HL-60 (cell line): ENCODE measurements around the gene KLHL21.

Experiments used
- DNase-seq, 2 experiments: peaks; one replicate each; pipeline ENCODE4 v3.0.0-alpha.2; 2010 to 2020; ENCODE audit warnings: low read depth in 1 of 2, low spot score in 1 of 2
- H3K27ac ChIP-seq: fragments of 250-450 bp; sonication (Bioruptor Pico); replicated peaks from 2 replicates; pipeline ENCODE4 v1.5.1; 2020; ENCODE audit warnings: mild to moderate bottlenecking, moderate library complexity
- H3K27me3 ChIP-seq: fragments of 250-450 bp; sonication (Bioruptor Pico); 2 replicates; pipeline ENCODE4 v1.5.1; 2021; ENCODE audit warnings: mild to moderate bottlenecking, moderate library complexity; ENCODE audit not compliant: insufficient read depth, poor library complexity, severe bottlenecking
- H3K4me3 ChIP-seq: replicated peaks from 2 replicates; pipeline ENCODE4 v1.5.1; 2011; ENCODE audit warnings: mild to moderate bottlenecking, control low read depth, low read length; ENCODE audit not compliant: insufficient read depth
- GABPA ChIP-seq: IDR thresholded peaks from 2 replicates; pipeline ENCODE4 v1.6.1; 2012; ENCODE audit warnings: low read depth
- POLR2AphosphoS5 ChIP-seq: IDR thresholded peaks from 2 replicates; pipeline ENCODE4 v1.6.1; 2012; ENCODE audit warnings: low read depth
- SPI1 ChIP-seq: IDR thresholded peaks from 2 replicates; pipeline ENCODE4 v1.6.1; 2012; ENCODE audit warnings: low read depth, mild to moderate bottlenecking, borderline replicate concordance
- TF ChIP-seq, protein P1 (sequence below): IDR thresholded peaks from 2 replicates; pipeline ENCODE4 v1.6.1; 2012; ENCODE audit warnings: low read depth; ENCODE audit not compliant: insufficient replicate concordance
- TF ChIP-seq, protein P2 (sequence below): IDR thresholded peaks from one replicate; pipeline ENCODE4 v1.5.1; 2011; ENCODE audit warnings: low read length, control low read depth, inconsistent platforms; ENCODE audit not compliant: insufficient read depth

KLHL21 gene

DNA sequence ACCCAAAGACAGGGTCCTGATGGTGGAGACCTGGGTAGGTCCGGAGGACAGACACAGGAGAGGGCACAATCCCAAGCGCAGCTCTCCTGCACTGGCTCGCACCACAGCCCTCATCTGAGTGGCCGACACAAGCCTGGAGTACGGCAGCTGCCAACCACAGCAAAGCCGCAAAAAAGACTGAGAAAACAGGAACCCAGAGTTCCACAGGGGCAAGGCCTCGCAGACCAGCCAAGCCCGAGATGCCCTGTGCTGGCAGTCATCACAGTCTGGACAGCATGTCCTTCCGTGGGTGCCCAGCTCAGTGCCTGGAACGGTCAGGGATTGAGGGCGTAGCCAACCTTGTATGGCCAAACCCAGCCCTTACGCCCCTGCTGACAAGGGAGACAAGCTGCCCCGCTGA lies 11.4 kb downstream of the KLHL21 start:
- Histone ChIP-seq H3K27me3 (no peaks in the 10 kb centered on the region), H3K4me3 (no peak overlapping the region), H3K27ac (no peak overlapping the region)
- TF ChIP-seq, protein P1, sequence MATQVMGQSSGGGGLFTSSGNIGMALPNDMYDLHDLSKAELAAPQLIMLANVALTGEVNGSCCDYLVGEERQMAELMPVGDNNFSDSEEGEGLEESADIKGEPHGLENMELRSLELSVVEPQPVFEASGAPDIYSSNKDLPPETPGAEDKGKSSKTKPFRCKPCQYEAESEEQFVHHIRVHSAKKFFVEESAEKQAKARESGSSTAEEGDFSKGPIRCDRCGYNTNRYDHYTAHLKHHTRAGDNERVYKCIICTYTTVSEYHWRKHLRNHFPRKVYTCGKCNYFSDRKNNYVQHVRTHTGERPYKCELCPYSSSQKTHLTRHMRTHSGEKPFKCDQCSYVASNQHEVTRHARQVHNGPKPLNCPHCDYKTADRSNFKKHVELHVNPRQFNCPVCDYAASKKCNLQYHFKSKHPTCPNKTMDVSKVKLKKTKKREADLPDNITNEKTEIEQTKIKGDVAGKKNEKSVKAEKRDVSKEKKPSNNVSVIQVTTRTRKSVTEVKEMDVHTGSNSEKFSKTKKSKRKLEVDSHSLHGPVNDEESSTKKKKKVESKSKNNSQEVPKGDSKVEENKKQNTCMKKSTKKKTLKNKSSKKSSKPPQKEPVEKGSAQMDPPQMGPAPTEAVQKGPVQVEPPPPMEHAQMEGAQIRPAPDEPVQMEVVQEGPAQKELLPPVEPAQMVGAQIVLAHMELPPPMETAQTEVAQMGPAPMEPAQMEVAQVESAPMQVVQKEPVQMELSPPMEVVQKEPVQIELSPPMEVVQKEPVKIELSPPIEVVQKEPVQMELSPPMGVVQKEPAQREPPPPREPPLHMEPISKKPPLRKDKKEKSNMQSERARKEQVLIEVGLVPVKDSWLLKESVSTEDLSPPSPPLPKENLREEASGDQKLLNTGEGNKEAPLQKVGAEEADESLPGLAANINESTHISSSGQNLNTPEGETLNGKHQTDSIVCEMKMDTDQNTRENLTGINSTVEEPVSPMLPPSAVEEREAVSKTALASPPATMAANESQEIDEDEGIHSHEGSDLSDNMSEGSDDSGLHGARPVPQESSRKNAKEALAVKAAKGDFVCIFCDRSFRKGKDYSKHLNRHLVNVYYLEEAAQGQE, result no peak
- peak; percentile 94 for TF ChIP-seq SPI1
- TF ChIP-seq, protein P2, sequence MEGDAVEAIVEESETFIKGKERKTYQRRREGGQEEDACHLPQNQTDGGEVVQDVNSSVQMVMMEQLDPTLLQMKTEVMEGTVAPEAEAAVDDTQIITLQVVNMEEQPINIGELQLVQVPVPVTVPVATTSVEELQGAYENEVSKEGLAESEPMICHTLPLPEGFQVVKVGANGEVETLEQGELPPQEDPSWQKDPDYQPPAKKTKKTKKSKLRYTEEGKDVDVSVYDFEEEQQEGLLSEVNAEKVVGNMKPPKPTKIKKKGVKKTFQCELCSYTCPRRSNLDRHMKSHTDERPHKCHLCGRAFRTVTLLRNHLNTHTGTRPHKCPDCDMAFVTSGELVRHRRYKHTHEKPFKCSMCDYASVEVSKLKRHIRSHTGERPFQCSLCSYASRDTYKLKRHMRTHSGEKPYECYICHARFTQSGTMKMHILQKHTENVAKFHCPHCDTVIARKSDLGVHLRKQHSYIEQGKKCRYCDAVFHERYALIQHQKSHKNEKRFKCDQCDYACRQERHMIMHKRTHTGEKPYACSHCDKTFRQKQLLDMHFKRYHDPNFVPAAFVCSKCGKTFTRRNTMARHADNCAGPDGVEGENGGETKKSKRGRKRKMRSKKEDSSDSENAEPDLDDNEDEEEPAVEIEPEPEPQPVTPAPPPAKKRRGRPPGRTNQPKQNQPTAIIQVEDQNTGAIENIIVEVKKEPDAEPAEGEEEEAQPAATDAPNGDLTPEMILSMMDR, result no peak
- peak in 1 of 2 experiments; percentile 89 for DNase-seq

GRCh38 chr1:6590046-6590445 lies 12.6 kb downstream of the KLHL21 start:
- TF ChIP-seq GABPA (no peak), POLR2AphosphoS5 (no peak), SPI1 (no peak)
- TF ChIP-seq, protein P1, result no peak
- TF ChIP-seq, protein P2, result no peak
- Histone ChIP-seq H3K27me3 (no peaks in the 10 kb centered on the region), H3K27ac (no peak overlapping the region), H3K4me3 (no peak overlapping the region)
- DNase-seq, result no peak

- Histone ChIP-seq H3K27ac (no peak overlapping the region), H3K27me3 (no peaks in the 10 kb centered on the region), H3K4me3 (no peak overlapping the region)
- TF ChIP-seq SPI1 (peak; percentile 31; the same call in 1 of the 2 replicates), POLR2AphosphoS5 (peak; percentile 47; the same call in 1 of the 2 replicates)
- TF ChIP-seq, protein P1, result no peak
- DNase-seq, result peak in 1 of 2 experiments; percentile 28
Measured at GRCh38 chr1:6588893-6589520, 13.7 kb downstream of the KLHL21 start.
